GM12878 (cell line): Measurements from ENCODE around the gene LRRC30. TPM values are rescaled to one million over a fixed set of nuclear protein-coding genes. Genes with fewer than 3 reads are reported as not detected.

Experiments used
- ATAC-seq: fragments of 200-7000 bp; cut with Tn5 transposase; 3 replicates; pipeline ENCODE4 v1.9.1; 2020; ENCODE audit warnings: mild to moderate bottlenecking, moderate library complexity
- BruUV-seq: library from RNA; stranded (reverse); fragments of 400-500 nt; replicated peaks from 2 replicates; lab custom pipeline; 2021; lab: Mats Ljungman, UMichigan
- CTCF ChIA-PET: fragments of 300-600 bp; sonication (Branson Sonifier 250); formaldehyde crosslinking; extraction: SDS; loops from one replicate; lab custom pipeline; 2021; ENCODE audit warnings: inconsistent platforms; lab: Yijun Ruan, JAX
- POLR2A ChIA-PET: fragments of 350-600 bp; formaldehyde crosslinking; extraction: SDS; loops from one replicate; lab custom pipeline; 2021; ENCODE audit warnings: inconsistent platforms; lab: Charles Lee
- RAD21 ChIA-PET: fragments of 300-600 bp; sonication (Branson Sonifier 250); formaldehyde crosslinking; loops from one replicate; lab custom pipeline; 2023; ENCODE audit warnings: antibody characterized with exemption; ENCODE audit not compliant: unreplicated experiment; lab: Charles Lee
- SMC1A ChIA-PET: fragments of 300-600 bp; sonication (Branson Sonifier 250); formaldehyde crosslinking; loops from one replicate; lab custom pipeline; 2023; ENCODE audit not compliant: unreplicated experiment, uncharacterized antibody; lab: Charles Lee
- DNase-seq: peaks from one replicate; pipeline ENCODE4 v3.0.0-alpha.2; 2011; ENCODE audit warnings: low read depth, low spot score
- FAIRE-seq: peaks from 3 replicates; lab custom pipeline; 2011; peaks lifted over from hg19 to GRCh38; lab: Jason Lieb, UNC
- H2AFZ ChIP-seq: 2 replicates; pipeline ENCODE4 v1.6.0; 2011; ENCODE audit warnings: low read depth, low read length, control low read depth; ENCODE audit not compliant: control insufficient read depth
- H3K27ac ChIP-seq: 2 replicates; pipeline ENCODE4 v1.5.1; 2011; ENCODE audit warnings: control low read depth; ENCODE audit not compliant: control insufficient read depth, insufficient read depth
- H3K27me3 ChIP-seq, 2 experiments: replicated peaks in 1 of 2; 2 replicates each; pipeline versions ENCODE4 v1.6.0 to v1.6.1; 2011; ENCODE audit warnings: low read length in 1 of 2; ENCODE audit not compliant: control insufficient read depth in 2 of 2, insufficient read depth in 2 of 2
- H3K36me3 ChIP-seq, 2 experiments: 2 replicates each; pipeline ENCODE4 v1.5.1; 2011; ENCODE audit warnings: low read length in 1 of 2; ENCODE audit not compliant: control insufficient read depth in 2 of 2, insufficient read depth in 2 of 2
- H3K4me1 ChIP-seq: 2 replicates; pipeline ENCODE4 v1.6.1; 2011; ENCODE audit warnings: mild to moderate bottlenecking, low read length, moderate library complexity, mixed read lengths; ENCODE audit not compliant: control insufficient read depth, insufficient read depth
- H3K4me2 ChIP-seq: 2 replicates; pipeline ENCODE4 v1.6.0; 2011; ENCODE audit warnings: control low read depth; ENCODE audit not compliant: control insufficient read depth, insufficient read depth
- H3K4me3 ChIP-seq: fragments of 200-600 bp; sonication (generic); 2 replicates; pipeline ENCODE4 v1.5.1; 2016
- H3K79me2 ChIP-seq: 2 replicates; pipeline ENCODE4 v1.6.0; 2011; ENCODE audit warnings: low read length; ENCODE audit not compliant: control insufficient read depth, insufficient read depth
- H3K9ac ChIP-seq: 2 replicates; pipeline ENCODE4 v1.8.0; 2011; ENCODE audit warnings: low read length, control low read depth, mixed read lengths; ENCODE audit not compliant: control insufficient read depth, insufficient read depth
- H3K9me3 ChIP-seq: replicated peaks from 3 replicates; pipeline ENCODE4 v1.5.1; 2011; ENCODE audit warnings: mild to moderate bottlenecking, low read length; ENCODE audit not compliant: control insufficient read depth, insufficient read depth
- H4K20me1 ChIP-seq: 2 replicates; pipeline ENCODE4 v1.6.0; 2011; ENCODE audit not compliant: control insufficient read depth, insufficient read depth
- ATF2 ChIP-seq: IDR thresholded peaks from 2 replicates; pipeline ENCODE4 v1.6.1; 2012; ENCODE audit warnings: low read length, inconsistent platforms
- ESRRA ChIP-seq: IDR thresholded peaks from 2 replicates; pipeline ENCODE4 v1.6.1; 2012; ENCODE audit warnings: mild to moderate bottlenecking, low read length, improper control_type of control experiment
- GABPA ChIP-seq: IDR thresholded peaks from 2 replicates; pipeline ENCODE4 v1.6.1; 2014; ENCODE audit warnings: antibody characterized with exemption, low read depth, mild to moderate bottlenecking, inconsistent platforms
- NBN ChIP-seq: fragments of 450-650 bp; IDR thresholded peaks from 2 replicates; pipeline ENCODE4 v1.6.1; 2016
- PBX3 ChIP-seq: IDR thresholded peaks from 2 replicates; pipeline ENCODE4 v1.6.1; 2011; ENCODE audit warnings: mild to moderate bottlenecking, low read depth, low read length, moderate library complexity; ENCODE audit not compliant: insufficient replicate concordance
- POLR2AphosphoS2 ChIP-seq: IDR thresholded peaks from 2 replicates; pipeline ENCODE4 v1.6.1; 2011; ENCODE audit warnings: low read depth, mild to moderate bottlenecking, low read length, improper control_type of control experiment, moderate library complexity
- REST ChIP-seq: IDR thresholded peaks from 2 replicates; pipeline ENCODE4 v1.6.1; 2012; ENCODE audit warnings: mild to moderate bottlenecking, low read depth, low read length
- TCF7 ChIP-seq: IDR thresholded peaks from 2 replicates; pipeline ENCODE4 v1.6.1; 2014; ENCODE audit warnings: antibody characterized with exemption, borderline replicate concordance
- ZBTB33 ChIP-seq: fragments of 450-650 bp; IDR thresholded peaks from 2 replicates; pipeline ENCODE4 v1.6.1; 2017; ENCODE audit warnings: mild to moderate bottlenecking
- WGBS: methylation state at CpG from one replicate; pipeline ENCODE4 v1.1.6; 2016; ENCODE audit warnings: low lambda C conversion rate; ENCODE audit not compliant: insufficient replicate concordance, insufficient coverage; ENCODE audit errors: missing lambda C conversion rate; 5-methylcytosine and 5-hydroxymethylcytosine counted together
- in situ Hi-C: fragments of 300-500 bp; cut with MboI; formaldehyde crosslinking; loops from 9 replicates; pipeline ENCODE4 v1.14.3; 2018; ENCODE audit warnings: mixed read lengths
- intact Hi-C: fragments of 100-400 bp; cut with micrococcal nuclease; formaldehyde crosslinking; loops from one replicate; pipeline ENCODE4 v1.14.2; 2022; ENCODE audit not compliant: unreplicated experiment
- polyA plus RNA-seq, 11 experiments: library from polyadenylated mRNA; depleted of rRNA in 4 of 11; unstranded in 6 of 11; stranded (reverse) in 5 of 11; fragments of >200 nt; fragmentation: Nextera tagmentation in 4 of 11; fragmentation: Illumina TruSeq in 1 of 11; extraction: Ambion mirVana in 4 of 11; extraction: Trizol in 1 of 11; gene quantifications; 1 replicate in 1 of 11; 2 replicates in 10 of 11; pipeline versions ENCODE4 v1.2.1 to v1.2.3, GENCODE V29; 2011 to 2016; ENCODE audit warnings: inconsistent platforms in 2 of 11, missing spikeins in 2 of 11, low read depth in 1 of 11
- total RNA-seq, 4 experiments: library from RNA; depleted of rRNA in 3 of 4; stranded (reverse); fragments of >200 nt in 3 of 4; fragmentation: Illumina TruSeq in 1 of 4; extraction: Trizol in 1 of 4; gene quantifications; 2 replicates each; pipeline versions ENCODE4 v1.2.1 to v1.2.3, GENCODE V29; 2013 to 2021

LRRC30 gene
- total and polyA plus RNA-seq, 10 of the 15 experiments (the other 5 are each of a cell fraction or from before 2014, with no cell fraction given): not detected

- BruUV-seq: no TSS peak
- H4K20me1 ChIP-seq: no peaks in the 10 kb centered on the region
- H3K9ac ChIP-seq: no peak overlapping the region
- SMC1A ChIA-PET: no interaction called here
- DNase-seq: no peak
- POLR2A ChIA-PET: no interaction called here
- H3K4me1 ChIP-seq: no peaks in the 10 kb centered on the region
- no peaks in the 10 kb centered on the region for H3K9me3 ChIP-seq
- no peak overlapping the region for H2AFZ ChIP-seq
- in situ Hi-C loops (no loop called here), intact Hi-C loops (no loop called here)
- CTCF ChIA-PET: no interaction called here
- no peak overlapping the region for H3K4me3 ChIP-seq
- TF ChIP-seq REST (no peak), GABPA (no peak), POLR2AphosphoS2 (no peak), NBN (no peak), ATF2 (no peak), ZBTB33 (no peak), TCF7 (no peak), ESRRA (no peak), PBX3 (no peak)
- no peak overlapping the region for H3K4me2 ChIP-seq
- no peaks in the 10 kb centered on the region for H3K36me3 ChIP-seq
- no peaks in the 10 kb centered on the region for H3K27me3 ChIP-seq
- RAD21 ChIA-PET: no interaction called here
- H3K79me2 ChIP-seq: no peaks in the 10 kb centered on the region
- H3K27ac ChIP-seq: no peak overlapping the region
- FAIRE-seq: no peak
- WGBS: 2% methylated on average over 3 of the region's 3 CpGs
- ATAC-seq: no peak
Measured at GRCh38 chr18:7198326-7198725, 32.6 kb upstream of the LRRC30 start.
